Activated CD4-positive, alpha-beta T cell treated with anti-CD3 and anti-CD28 coated beads, Interleukin-2, amount 50 U/mL, for 16 hours (primary cell): ENCODE results near the gene NUP210L.
"Not testable (repeated sequence)": the region's sequence is repeated elsewhere in the genome, so short reads cannot be mapped to it uniquely, and the experiment has no call there.

Source experiments
- DNase-seq: peaks from one replicate; pipeline ENCODE4 v3.0.0-alpha.2; 2020

NUP210L gene

GRCh38 chr1:153987621-153988020, 167.3 kb downstream of the NUP210L start:
- DNase-seq, result no peak

GRCh38 chr1:153985941-153986761, 168.7 kb downstream of the NUP210L start, which contains the start of gene RAB13:
Gene RAB13, minus strand, starts transcription at chr1:153986339. Its CDS starts 103 bp downstream, at chr1:153986236.
- DNase-seq, result no peak

GRCh38 chr1:153985341-153985912, 169.4 kb downstream of the NUP210L start:
- no peak for DNase-seq

- no peak for DNase-seq
These were observed 170.6 kb downstream of the NUP210L start for GRCh38 chr1:153984123-153984894.

- DNase-seq, result not testable (repeated sequence)
These were observed 173.1 kb downstream of the NUP210L start for GRCh38 chr1:153981735-153982134.

- DNase-seq, result not testable (repeated sequence)
These were observed 175.8 kb downstream of the NUP210L start for GRCh38 chr1:153979091-153979490.

- no peak for DNase-seq
These were observed 176.5 kb downstream of the NUP210L start for GRCh38 chr1:153978274-153978909.

- peak; percentile 90 for DNase-seq
These were observed 177.3 kb downstream of the NUP210L start, which contains the start of gene JTB for GRCh38 chr1:153977250-153978240. Gene JTB, minus strand, starts transcription at chr1:153977674. Its CDS starts 422 bp downstream, at chr1:153977252.

- DNase-seq, result no peak
These were observed 178.0 kb downstream of the NUP210L start for GRCh38 chr1:153976819-153977249.

- no peak for DNase-seq
These were observed 181.3 kb downstream of the NUP210L start for GRCh38 chr1:153973525-153973924.

- DNase-seq, result no peak
These were observed 181.8 kb downstream of the NUP210L start for GRCh38 chr1:153973071-153973470.

GRCh38 chr1:153970346-153970745, 184.5 kb downstream of the NUP210L start:
- DNase-seq, result no peak

- no peak for DNase-seq
These were observed 185.9 kb downstream of the NUP210L start for GRCh38 chr1:153968972-153969371.

GRCh38 chr1:153968408-153968807, 186.5 kb downstream of the NUP210L start:
- no peak for DNase-seq

- DNase-seq, result no peak
These were observed 186.9 kb downstream of the NUP210L start for GRCh38 chr1:153968000-153968363.

- peak; percentile 95 for DNase-seq
These were observed 187.5 kb downstream of the NUP210L start, which contains the start of gene CREB3L4 for GRCh38 chr1:153967107-153967999. Gene CREB3L4, plus strand, starts transcription at chr1:153967902. Its CDS starts 624 bp downstream, at chr1:153968526.

- no peak for DNase-seq
These were observed 191.0 kb downstream of the NUP210L start for GRCh38 chr1:153963850-153964331.

GRCh38 chr1:153963030-153963849, 191.6 kb downstream of the NUP210L start, which contains the start of gene SLC39A1:
Gene SLC39A1, minus strand, starts transcription at chr1:153963537. Its CDS starts 822 bp downstream, at chr1:153962715.
- DNase-seq, result peak; percentile 97
